ENCODE measurements around the gene SLC30A4. TPM values are rescaled to one million over a fixed set of nuclear protein-coding genes. Genes with fewer than 3 reads are reported as not detected.

Gene SLC30A4
- total and polyA plus RNA-seq, 2 of the 8 experiments (the other 6 are each of a cell fraction or from before 2014, with no cell fraction given): under 0.01 to 0.07 TPM

DNA sequence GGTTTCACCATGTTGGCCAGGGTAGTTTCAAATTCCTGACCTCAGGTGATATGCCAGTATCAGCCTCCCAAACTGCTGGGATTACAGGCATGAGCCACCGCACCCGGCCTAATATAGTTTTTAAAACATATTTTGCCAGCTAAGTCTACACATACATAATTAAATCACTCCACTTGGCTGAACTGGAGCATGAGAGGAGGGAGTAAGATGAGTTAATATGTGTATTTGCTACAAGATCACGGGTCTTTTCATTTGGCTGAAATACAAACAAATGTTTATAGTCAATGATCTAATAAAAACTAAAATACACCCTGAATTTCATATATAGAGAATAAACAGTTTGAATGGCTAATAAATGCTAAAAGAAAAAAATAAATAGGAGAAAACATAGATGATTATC lies 25.3 kb downstream of the SLC30A4 start:
- no peak overlapping the region for H2BK5ac ChIP-seq (ENCODE audit: low read depth, low read length)
- no peak overlapping the region for H2AFZ ChIP-seq (ENCODE audit: low read length)
- no peak overlapping the region for H3K56ac ChIP-seq (replicated peaks; ENCODE audit: insufficient read length, low read depth, low read length)
- H2BK15ac ChIP-seq (ENCODE audit: low read length): no peak overlapping the region
- no peak overlapping the region for H3K27ac ChIP-seq (ENCODE audit: low read depth, low read length)
- no peak for FAIRE-seq
- H3K4me1 ChIP-seq (replicated peaks in 1 of 4; ENCODE audit: control insufficient read depth in 3 of 4, insufficient read depth in 4 of 4, low read length in 3 of 4): no peaks in the 10 kb centered on the region
- no peak overlapping the region for H4K91ac ChIP-seq (replicated peaks; ENCODE audit: insufficient read length, low read length)
- no peak overlapping the region for H2BK120ac ChIP-seq (replicated peaks; ENCODE audit: low read depth, low read length)
- 97% methylated on average over 3 of the region's 3 CpGs; no CpG with 5 or more reads in 1 of the 2 experiments for WGBS, 2 experiments (ENCODE audit: extremely low coverage in 1 of 2, insufficient coverage in 1 of 2, insufficient read length in 1 of 2, insufficient replicate concordance in 2 of 2, low coverage in 1 of 2, low lambda C conversion rate in 2 of 2, missing lambda C conversion rate in 1 of 2)
- H3K79me2 ChIP-seq (ENCODE audit: control insufficient read depth in 1 of 2, insufficient read depth in 2 of 2, low read length in 2 of 2): no peaks in the 10 kb centered on the region
- H3K36me3 ChIP-seq (ENCODE audit: control insufficient read depth in 2 of 4, insufficient read depth in 4 of 4, low read length in 3 of 4): no peaks in the 10 kb centered on the region
- no peak overlapping the region for H3K4me3 ChIP-seq (ENCODE audit: extremely low read depth in 1 of 4, insufficient read depth in 2 of 4, low read depth in 3 of 4, low read length in 4 of 4)
- H3K9me3 ChIP-seq (ENCODE audit: insufficient read depth in 2 of 2, low read depth in 1 of 2, low read length in 1 of 2): no peaks in the 10 kb centered on the region
- TF ChIP-seq RFX5 (IDR thresholded peaks at IDR 0.05; ENCODE audit: borderline replicate concordance, low read depth, low read length) (no peak), TBP (IDR thresholded peaks at IDR 0.05; ENCODE audit: low read depth, low read length) (no peak), KDM5A (IDR thresholded peaks at IDR 0.05; ENCODE audit: low read length) (no peak), ATF3 (IDR thresholded peaks at IDR 0.05; ENCODE audit: insufficient read depth, low read depth, low read length) (no peak), YY1 (IDR thresholded peaks at IDR 0.05; ENCODE audit: low read depth, low read length) (no peak), SIX5 (IDR thresholded peaks at IDR 0.05; ENCODE audit: low read depth, low read length) (no peak), CBX8 (IDR thresholded peaks at IDR 0.05; ENCODE audit: borderline replicate concordance, low read depth, low read length) (no peak), SP4 (IDR thresholded peaks at IDR 0.05; ENCODE audit: low read length) (no peak), RXRA (IDR thresholded peaks at IDR 0.05; ENCODE audit: insufficient read depth, low read depth, low read length) (no peak)
- TF ChIP-seq, protein P1, sequence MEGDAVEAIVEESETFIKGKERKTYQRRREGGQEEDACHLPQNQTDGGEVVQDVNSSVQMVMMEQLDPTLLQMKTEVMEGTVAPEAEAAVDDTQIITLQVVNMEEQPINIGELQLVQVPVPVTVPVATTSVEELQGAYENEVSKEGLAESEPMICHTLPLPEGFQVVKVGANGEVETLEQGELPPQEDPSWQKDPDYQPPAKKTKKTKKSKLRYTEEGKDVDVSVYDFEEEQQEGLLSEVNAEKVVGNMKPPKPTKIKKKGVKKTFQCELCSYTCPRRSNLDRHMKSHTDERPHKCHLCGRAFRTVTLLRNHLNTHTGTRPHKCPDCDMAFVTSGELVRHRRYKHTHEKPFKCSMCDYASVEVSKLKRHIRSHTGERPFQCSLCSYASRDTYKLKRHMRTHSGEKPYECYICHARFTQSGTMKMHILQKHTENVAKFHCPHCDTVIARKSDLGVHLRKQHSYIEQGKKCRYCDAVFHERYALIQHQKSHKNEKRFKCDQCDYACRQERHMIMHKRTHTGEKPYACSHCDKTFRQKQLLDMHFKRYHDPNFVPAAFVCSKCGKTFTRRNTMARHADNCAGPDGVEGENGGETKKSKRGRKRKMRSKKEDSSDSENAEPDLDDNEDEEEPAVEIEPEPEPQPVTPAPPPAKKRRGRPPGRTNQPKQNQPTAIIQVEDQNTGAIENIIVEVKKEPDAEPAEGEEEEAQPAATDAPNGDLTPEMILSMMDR (IDR thresholded peaks at IDR 0.05; ENCODE audit: control extremely low read depth in 1 of 3, insufficient read depth in 1 of 3, low read depth in 1 of 3, low read length in 3 of 3): no peak
- H3K23me2 ChIP-seq (ENCODE audit: low read depth, low read length): no peaks in the 10 kb centered on the region
- no peak overlapping the region for H3K9ac ChIP-seq (replicated peaks in 1 of 4; ENCODE audit: extremely low read depth in 1 of 4, low read depth in 3 of 4, low read length in 3 of 4)
- no peak overlapping the region for H4K8ac ChIP-seq (ENCODE audit: extremely low read depth, insufficient read depth, low read length)
- no peak for DNase-seq (ENCODE audit: low read depth in 1 of 2, low spot score in 2 of 2)
- no peak overlapping the region for H3K14ac ChIP-seq (ENCODE audit: insufficient read length)
- no peak overlapping the region for H3K23ac ChIP-seq (ENCODE audit: insufficient read length)
- H2AK5ac ChIP-seq (ENCODE audit: low read depth, low read length): no peak overlapping the region
- H3K79me1 ChIP-seq (ENCODE audit: low read depth, low read length): no peaks in the 10 kb centered on the region
- no peak overlapping the region for H3K18ac ChIP-seq (ENCODE audit: extremely low read depth, low read length)
- CTCF ChIA-PET (ENCODE audit: partially characterized antibody): interaction anchor here (0.7 kb wide), 1 partner anchor 34 kb away, joined by 3 read pairs; no protein-coding TSS in a partner anchor
- H2BK20ac ChIP-seq (ENCODE audit: low read length): no peak overlapping the region
- no peak overlapping the region for H3K4ac ChIP-seq (replicated peaks; ENCODE audit: insufficient read length, low read depth, low read length)
- POLR2A ChIA-PET (ENCODE audit: partially characterized antibody): no interaction called here
- no peak overlapping the region for H4K5ac ChIP-seq (ENCODE audit: insufficient read length, low read depth, low read length)
- no peaks in the 10 kb centered on the region for H3K27me3 ChIP-seq (replicated peaks in 1 of 4; ENCODE audit: control insufficient read depth in 3 of 4, extremely low read depth in 1 of 4, insufficient read depth in 3 of 4, low read length in 3 of 4)
- no peaks in the 10 kb centered on the region for H4K20me1 ChIP-seq (replicated peaks in 1 of 2; ENCODE audit: control insufficient read depth in 1 of 2, insufficient read depth in 2 of 2, low read length in 2 of 2)
- no peak overlapping the region for H2BK12ac ChIP-seq (ENCODE audit: low read depth, low read length)
- no peak overlapping the region for H3K4me2 ChIP-seq (ENCODE audit: insufficient read depth in 1 of 2, low read depth in 2 of 2, low read length in 2 of 2)

Measured in H1 (cell line).